H1 (cell line): ENCODE measurements around the gene LRRC8D. TPM values are rescaled to one million over a fixed set of nuclear protein-coding genes. Genes with fewer than 3 reads are reported as not detected.

Source experiments
- polyA plus RNA-seq, 7 experiments: library from polyadenylated mRNA; depleted of rRNA in 3 of 7; stranded (reverse) in 5 of 7; unstranded in 2 of 7; fragments of >200 nt in 5 of 7; fragments of 200-250 nt in 2 of 7; gene quantifications; 1 replicate in 5 of 7; 2 replicates in 1 of 7; 4 replicates in 1 of 7; pipeline versions ENCODE4 v1.2.1 to v1.2.3, GENCODE V29; 2011 to 2013; ENCODE audit warnings: missing spikeins in 2 of 7, mixed read lengths in 2 of 7
- total RNA-seq: library from RNA; stranded (reverse); fragmentation: NEBNext Ultra II Directional; extraction: Animal tissue kit (Norgen Biotek cat#: 25700); gene quantifications from 2 replicates; pipeline ENCODE4 v1.2.1, GENCODE V29; 2021
- TF ChIP-seq, protein P1 (sequence below): IDR thresholded peaks from 2 replicates; pipeline ENCODE4 v1.6.1; 2012; ENCODE audit warnings: low read length, inconsistent platforms

LRRC8D gene
- total and polyA plus RNA-seq, 2 of the 8 experiments (the other 6 are each of a cell fraction or from before 2014, with no cell fraction given), result 42.0 to 58.5 TPM

DNA sequence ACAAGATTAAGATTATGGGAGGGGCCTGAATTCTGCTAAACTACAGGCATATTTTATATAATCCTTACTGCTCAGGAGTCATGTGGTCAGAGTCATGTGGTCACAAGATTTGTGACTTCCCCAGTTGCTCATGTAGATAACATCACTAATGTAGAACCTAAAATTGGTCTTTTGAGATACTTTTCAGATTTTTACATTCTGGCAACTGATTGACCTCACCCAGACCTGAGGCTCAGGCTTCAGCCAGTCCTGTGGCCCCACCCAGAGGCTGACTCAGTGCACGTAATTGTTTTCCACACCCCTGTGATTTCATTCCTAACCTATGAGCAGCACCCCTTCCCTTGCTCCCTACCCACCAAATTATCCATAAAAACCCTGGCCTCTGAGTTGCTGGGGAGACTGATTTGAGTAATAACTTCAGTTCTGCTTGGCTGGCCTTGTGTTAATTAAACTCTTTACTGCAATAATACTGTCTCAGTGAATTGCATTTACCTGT lies 132.3 kb downstream of the LRRC8D start (continued):
- TF ChIP-seq, protein P1, sequence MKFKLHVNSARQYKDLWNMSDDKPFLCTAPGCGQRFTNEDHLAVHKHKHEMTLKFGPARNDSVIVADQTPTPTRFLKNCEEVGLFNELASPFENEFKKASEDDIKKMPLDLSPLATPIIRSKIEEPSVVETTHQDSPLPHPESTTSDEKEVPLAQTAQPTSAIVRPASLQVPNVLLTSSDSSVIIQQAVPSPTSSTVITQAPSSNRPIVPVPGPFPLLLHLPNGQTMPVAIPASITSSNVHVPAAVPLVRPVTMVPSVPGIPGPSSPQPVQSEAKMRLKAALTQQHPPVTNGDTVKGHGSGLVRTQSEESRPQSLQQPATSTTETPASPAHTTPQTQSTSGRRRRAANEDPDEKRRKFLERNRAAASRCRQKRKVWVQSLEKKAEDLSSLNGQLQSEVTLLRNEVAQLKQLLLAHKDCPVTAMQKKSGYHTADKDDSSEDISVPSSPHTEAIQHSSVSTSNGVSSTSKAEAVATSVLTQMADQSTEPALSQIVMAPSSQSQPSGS, result no peak; the same call in 1 of the 2 replicates
- TF ChIP-seq, all 59 proteins: peak for 3
